ENCODE measurements around the gene MAST2. TPM values are rescaled to one million over a fixed set of nuclear protein-coding genes. Genes with fewer than 3 reads are reported as not detected.

Gene MAST2
- total and polyA plus RNA-seq, 2 of the 13 experiments (the other 11 are each of a cell fraction or from before 2014, with no cell fraction given): 15.3 to 23.0 TPM

DNA sequence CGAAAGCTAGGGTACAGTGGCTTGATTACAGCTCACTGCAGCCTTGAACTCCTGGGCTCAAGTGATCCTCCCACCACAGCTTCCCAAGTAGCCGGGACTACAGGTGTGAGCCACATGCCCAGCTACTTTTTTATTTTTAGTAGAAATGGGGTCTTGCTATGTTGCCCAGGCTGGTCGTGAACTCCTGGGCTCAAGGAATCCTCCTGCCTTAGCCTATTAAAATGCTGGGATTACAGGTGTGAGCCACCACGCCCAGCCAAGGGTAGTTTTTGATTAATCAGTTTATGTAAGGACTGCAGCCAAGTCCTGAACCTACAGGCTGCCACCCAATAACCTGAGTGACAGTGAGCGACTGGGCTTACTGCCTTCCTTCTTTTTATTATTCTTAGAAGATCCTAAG is 240.7 kb downstream of the MAST2 start:
- 98% methylated on average over 4 of the region's 5 CpGs for WGBS (ENCODE audit: low lambda C conversion rate)
- H3K27ac ChIP-seq (ENCODE audit: extremely low read length, insufficient read depth, low read length): no peak overlapping the region
- H3K4me3 ChIP-seq (replicated peaks in 1 of 3; ENCODE audit: insufficient read depth in 1 of 3, low read depth in 2 of 3, low read length in 3 of 3): no peak overlapping the region
- H3K9ac ChIP-seq (ENCODE audit: insufficient read depth, low read depth, low read length): no peak overlapping the region
- intact Hi-C loops (cut with micrococcal nuclease; ENCODE audit: unreplicated experiment) (no loop called here), in situ Hi-C loops (cut with HindIII; ENCODE audit: extremely low pct_ligation_motif_present, low pct_unique_long_range_greater_than_20kb) (no loop called here)
- no peaks in the 10 kb centered on the region for H3K79me2 ChIP-seq (ENCODE audit: insufficient read depth, low read length)
- no peak overlapping the region for H2AFZ ChIP-seq (ENCODE audit: low read length)
- H3K4me1 ChIP-seq (ENCODE audit: insufficient read depth, low read length): no peaks in the 10 kb centered on the region
- TF ChIP-seq KAT7 (CRISPR knock-in tag; IDR thresholded peaks at IDR 0.05; ENCODE audit: borderline replicate concordance) (no peak), ZNF121 (CRISPR knock-in tag; IDR thresholded peaks at IDR 0.05) (peak; percentile 49; the same call in 1 of the 2 replicates), ELF1 (CRISPR knock-in tag; IDR thresholded peaks at IDR 0.05) (no peak), ZNF274 (CRISPR knock-in tag; IDR thresholded peaks at IDR 0.05) (no peak)
- no peak overlapping the region for H3K4me2 ChIP-seq (ENCODE audit: low read depth, low read length)
- POLR2A ChIA-PET: no interaction called here
- DNase-seq (ENCODE audit: low spot score) (no peak), FAIRE-seq (no peak), ATAC-seq (no peak)
- no peaks in the 10 kb centered on the region for H3K36me3 ChIP-seq (replicated peaks in 1 of 2; ENCODE audit: control insufficient read depth in 1 of 2, insufficient read depth in 2 of 2, low read length in 2 of 2)
- CTCF ChIA-PET (ENCODE audit: low intra/inter-chr PET ratio, low total read pairs): no interaction called here
- no TSS peak for BruUV-seq (replicated peaks)
- H3K9me3 ChIP-seq (ENCODE audit: low read length): no peaks in the 10 kb centered on the region
- H3K27me3 ChIP-seq (ENCODE audit: control insufficient read depth in 1 of 2, insufficient read depth in 2 of 2, low read length in 2 of 2): no peaks in the 10 kb centered on the region; a peak in 1 of 5 replicates
- H4K20me1 ChIP-seq (ENCODE audit: insufficient read depth, low read length): no peaks in the 10 kb centered on the region

DNA sequence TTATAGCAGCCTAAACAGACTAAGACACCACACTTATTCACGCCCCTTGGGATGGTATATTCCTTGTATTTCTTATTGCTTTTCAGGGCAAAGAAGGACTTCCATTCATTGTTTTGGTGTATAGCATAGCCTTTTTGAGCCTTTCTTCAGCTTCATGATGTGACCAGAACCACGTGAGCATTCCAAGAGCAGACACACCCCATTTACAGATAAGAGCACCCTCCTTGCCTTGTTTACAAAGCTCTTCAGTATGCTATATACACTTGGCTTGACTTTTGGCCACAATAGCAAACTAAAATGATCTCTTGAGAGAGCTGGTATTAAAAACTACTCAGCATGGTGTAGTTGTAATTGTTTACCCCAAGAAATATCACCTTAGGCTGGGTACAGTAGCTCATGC is 250.3 kb downstream of the MAST2 start:
- POLR2A ChIA-PET: no interaction called here
- no peaks in the 10 kb centered on the region for H4K20me1 ChIP-seq (ENCODE audit: insufficient read depth, low read length)
- ATAC-seq: no peak
- H3K27ac ChIP-seq (ENCODE audit: extremely low read length, insufficient read depth, low read length): no peak overlapping the region
- BruUV-seq (replicated peaks): no TSS peak
- H3K27me3 ChIP-seq (ENCODE audit: control insufficient read depth in 1 of 2, insufficient read depth in 2 of 2, low read length in 2 of 2): no peaks in the 10 kb centered on the region
- 70% methylated on average over 2 of the region's 2 CpGs for WGBS (ENCODE audit: low lambda C conversion rate)
- 0 out of 2 replicates have a peak, but pooled peaks cover 5% of the 10 kb centered on the region for H3K4me1 ChIP-seq (ENCODE audit: insufficient read depth, low read length)
- no peak overlapping the region for H2AFZ ChIP-seq (ENCODE audit: low read length)
- TF ChIP-seq NFE2L1 (CRISPR knock-in tag; IDR thresholded peaks at IDR 0.05; ENCODE audit: borderline replicate concordance): no peak
- TF ChIP-seq DPF2 (CRISPR knock-in tag; IDR thresholded peaks at IDR 0.05; ENCODE audit: borderline replicate concordance, low read depth): no peak
- TF ChIP-seq, protein P1, sequence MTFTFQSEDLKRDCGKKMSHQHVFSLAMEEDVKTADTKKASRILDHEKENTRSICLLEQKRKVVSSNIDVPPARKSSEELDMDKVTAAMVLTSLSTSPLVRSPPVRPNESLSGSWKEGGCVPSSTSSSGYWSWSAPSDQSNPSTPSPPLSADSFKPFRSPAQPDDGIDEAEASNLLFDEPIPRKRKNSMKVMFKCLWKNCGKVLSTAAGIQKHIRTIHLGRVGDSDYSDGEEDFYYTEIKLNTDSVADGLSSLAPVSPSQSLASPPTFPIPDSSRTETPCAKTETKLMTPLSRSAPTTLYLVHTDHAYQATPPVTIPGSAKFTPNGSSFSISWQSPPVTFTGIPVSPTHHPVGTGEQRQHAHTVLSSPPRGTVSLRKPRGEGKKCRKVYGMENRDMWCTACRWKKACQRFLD (CRISPR knock-in tag; IDR thresholded peaks at IDR 0.05; ENCODE audit: borderline replicate concordance): no peak
- no peak for TF ChIP-seq ZNF354B (CRISPR knock-in tag; IDR thresholded peaks at IDR 0.05)
- TF ChIP-seq ZNF253 (CRISPR knock-in tag; IDR thresholded peaks at IDR 0.05; ENCODE audit: borderline replicate concordance): no peak
- no peak for TF ChIP-seq ZNF543 (CRISPR knock-in tag; IDR thresholded peaks at IDR 0.05)
- TF ChIP-seq ZNF713 (CRISPR knock-in tag; IDR thresholded peaks at IDR 0.05): no peak
- TF ChIP-seq, protein P2, sequence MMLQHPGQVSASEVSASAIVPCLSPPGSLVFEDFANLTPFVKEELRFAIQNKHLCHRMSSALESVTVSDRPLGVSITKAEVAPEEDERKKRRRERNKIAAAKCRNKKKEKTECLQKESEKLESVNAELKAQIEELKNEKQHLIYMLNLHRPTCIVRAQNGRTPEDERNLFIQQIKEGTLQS (CRISPR knock-in tag; IDR thresholded peaks at IDR 0.05): no peak
- TF ChIP-seq, protein P3, sequence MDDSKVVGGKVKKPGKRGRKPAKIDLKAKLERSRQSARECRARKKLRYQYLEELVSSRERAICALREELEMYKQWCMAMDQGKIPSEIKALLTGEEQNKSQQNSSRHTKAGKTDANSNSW (CRISPR knock-in tag; IDR thresholded peaks at IDR 0.05; ENCODE audit: borderline replicate concordance): no peak
- no peak for TF ChIP-seq ZNF496 (CRISPR knock-in tag; IDR thresholded peaks at IDR 0.05; ENCODE audit: insufficient replicate concordance)
- TF ChIP-seq, protein P4, sequence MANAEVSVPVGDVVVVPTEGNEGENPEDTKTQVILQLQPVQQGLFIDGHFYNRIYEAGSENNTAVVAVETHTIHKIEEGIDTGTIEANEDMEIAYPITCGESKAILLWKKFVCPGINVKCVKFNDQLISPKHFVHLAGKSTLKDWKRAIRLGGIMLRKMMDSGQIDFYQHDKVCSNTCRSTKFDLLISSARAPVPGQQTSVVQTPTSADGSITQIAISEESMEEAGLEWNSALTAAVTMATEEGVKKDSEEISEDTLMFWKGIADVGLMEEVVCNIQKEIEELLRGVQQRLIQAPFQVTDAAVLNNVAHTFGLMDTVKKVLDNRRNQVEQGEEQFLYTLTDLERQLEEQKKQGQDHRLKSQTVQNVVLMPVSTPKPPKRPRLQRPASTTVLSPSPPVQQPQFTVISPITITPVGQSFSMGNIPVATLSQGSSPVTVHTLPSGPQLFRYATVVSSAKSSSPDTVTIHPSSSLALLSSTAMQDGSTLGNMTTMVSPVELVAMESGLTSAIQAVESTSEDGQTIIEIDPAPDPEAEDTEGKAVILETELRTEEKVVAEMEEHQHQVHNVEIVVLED (CRISPR knock-in tag; IDR thresholded peaks at IDR 0.05; ENCODE audit: borderline replicate concordance): no peak
- no peak for TF ChIP-seq ZC3H4 (CRISPR knock-in tag; IDR thresholded peaks at IDR 0.05; ENCODE audit: borderline replicate concordance)
- TF ChIP-seq ZNF550 (CRISPR knock-in tag; IDR thresholded peaks at IDR 0.05; ENCODE audit: borderline replicate concordance): no peak
- H3K4me2 ChIP-seq (ENCODE audit: low read depth, low read length): no peak overlapping the region
- intact Hi-C loops (cut with micrococcal nuclease; ENCODE audit: unreplicated experiment) (no loop called here), in situ Hi-C loops (cut with HindIII; ENCODE audit: extremely low pct_ligation_motif_present, low pct_unique_long_range_greater_than_20kb) (no loop called here)
- no peak overlapping the region for H3K4me3 ChIP-seq (replicated peaks in 1 of 3; ENCODE audit: insufficient read depth in 1 of 3, low read depth in 2 of 3, low read length in 3 of 3)
- DNase-seq (ENCODE audit: low spot score): no peak
- no peaks in the 10 kb centered on the region for H3K36me3 ChIP-seq (replicated peaks in 1 of 2; ENCODE audit: control insufficient read depth in 1 of 2, insufficient read depth in 2 of 2, low read length in 2 of 2)
- CTCF ChIA-PET (ENCODE audit: low intra/inter-chr PET ratio, low total read pairs): no interaction called here
- H3K9me3 ChIP-seq (ENCODE audit: low read length): no peaks in the 10 kb centered on the region
- FAIRE-seq: no peak
- no peak overlapping the region for H3K9ac ChIP-seq (ENCODE audit: insufficient read depth, low read depth, low read length)
- H3K79me2 ChIP-seq (ENCODE audit: insufficient read depth, low read length): no peaks in the 10 kb centered on the region

Measured in HepG2 (cell line).